Measurements from ENCODE around the gene RYK.

GRCh38 chr3:134179508-134179907, 71.2 kb downstream of the RYK start:
- TF ChIP-seq CTCF (tag by site-specific recombination; IDR thresholded peaks at IDR 0.05) (no peak), ZFP41 (tag by site-specific recombination; IDR thresholded peaks at IDR 0.05; ENCODE audit: borderline replicate concordance) (no peak), REST (tag by site-specific recombination; IDR thresholded peaks at IDR 0.05) (no peak), YY1 (tag by site-specific recombination; IDR thresholded peaks at IDR 0.05) (no peak), ZSCAN30 (tag by site-specific recombination; IDR thresholded peaks at IDR 0.05) (no peak), ZNF585B (tag by site-specific recombination; IDR thresholded peaks at IDR 0.05) (no peak), ZNF341 (tag by site-specific recombination; IDR thresholded peaks at IDR 0.05; ENCODE audit: low read depth) (no peak)

All from HEK293 (cell line).